M059J (cell line): ENCODE results near the gene CCDC117. TPM values are rescaled to one million over a fixed set of nuclear protein-coding genes. Genes with fewer than 3 reads are reported as not detected.

Experiments used
- DNase-seq: peaks from one replicate; pipeline ENCODE4 v3.0.0-alpha.2; 2012; ENCODE audit warnings: low read depth
- total RNA-seq: library from RNA; depleted of rRNA; stranded (reverse); fragments of >200 nt; shearing (Covaris generic); gene quantifications from 2 replicates; pipeline ENCODE4 v1.2.3, GENCODE V29; 2014; rRNA removed

CCDC117 gene
- total RNA-seq, 1 experiment from 2014 or later = 35.2 TPM

- no peak for DNase-seq
Measured at GRCh38 chr22:28830441-28830840, 57.9 kb downstream of the CCDC117 start.

DNA sequence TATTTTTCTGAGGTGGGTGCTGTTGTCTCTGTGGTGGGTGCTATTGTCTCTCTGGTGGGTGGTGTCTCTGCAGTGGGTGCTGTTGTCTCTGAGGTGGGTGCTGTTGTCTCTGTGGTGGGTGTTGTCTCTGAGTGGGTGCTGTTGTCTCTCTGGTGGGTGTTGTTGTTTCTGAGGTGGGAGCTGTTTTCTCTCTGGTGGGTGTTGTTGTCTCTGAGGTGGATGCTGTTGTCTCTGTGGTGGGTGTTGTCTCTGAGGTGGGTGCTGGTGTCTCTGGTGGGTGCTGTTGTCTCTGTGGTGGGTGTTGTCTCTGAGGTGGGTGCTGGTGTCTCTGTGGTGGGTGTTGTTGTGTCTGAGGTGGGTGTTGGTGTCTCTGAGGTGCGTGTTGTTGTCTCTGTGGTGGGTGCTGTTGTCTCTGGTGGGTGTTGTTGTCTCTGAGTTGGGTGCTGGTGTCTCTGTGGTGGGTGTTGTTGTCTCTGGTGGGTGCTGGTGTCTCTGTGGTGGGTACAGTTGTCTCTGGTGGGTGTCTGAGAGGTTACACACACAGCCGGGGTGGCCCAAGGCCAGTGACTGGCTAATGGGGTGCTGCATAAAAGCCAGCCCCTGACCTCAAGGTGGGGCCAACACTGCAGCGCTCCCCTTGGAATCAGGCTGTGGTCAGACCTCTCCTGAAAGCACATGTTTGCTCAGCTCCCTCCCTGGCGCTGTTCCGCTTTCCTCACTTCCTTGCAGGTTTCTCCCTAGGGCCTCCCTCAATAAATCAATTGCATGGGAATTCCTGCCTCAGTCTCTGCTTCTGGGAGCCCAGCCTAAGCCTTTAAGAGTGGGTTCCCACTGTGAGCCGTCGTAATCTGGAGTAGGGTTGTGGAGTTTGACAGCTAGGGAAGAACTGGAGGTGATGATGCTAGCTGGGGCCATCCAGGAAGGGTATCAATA is 58.9 kb downstream of the CCDC117 start:
- DNase-seq = no peak

- no peak for DNase-seq
Measured at GRCh38 chr22:28832731-28833130, 60.2 kb downstream of the CCDC117 start.

DNA sequence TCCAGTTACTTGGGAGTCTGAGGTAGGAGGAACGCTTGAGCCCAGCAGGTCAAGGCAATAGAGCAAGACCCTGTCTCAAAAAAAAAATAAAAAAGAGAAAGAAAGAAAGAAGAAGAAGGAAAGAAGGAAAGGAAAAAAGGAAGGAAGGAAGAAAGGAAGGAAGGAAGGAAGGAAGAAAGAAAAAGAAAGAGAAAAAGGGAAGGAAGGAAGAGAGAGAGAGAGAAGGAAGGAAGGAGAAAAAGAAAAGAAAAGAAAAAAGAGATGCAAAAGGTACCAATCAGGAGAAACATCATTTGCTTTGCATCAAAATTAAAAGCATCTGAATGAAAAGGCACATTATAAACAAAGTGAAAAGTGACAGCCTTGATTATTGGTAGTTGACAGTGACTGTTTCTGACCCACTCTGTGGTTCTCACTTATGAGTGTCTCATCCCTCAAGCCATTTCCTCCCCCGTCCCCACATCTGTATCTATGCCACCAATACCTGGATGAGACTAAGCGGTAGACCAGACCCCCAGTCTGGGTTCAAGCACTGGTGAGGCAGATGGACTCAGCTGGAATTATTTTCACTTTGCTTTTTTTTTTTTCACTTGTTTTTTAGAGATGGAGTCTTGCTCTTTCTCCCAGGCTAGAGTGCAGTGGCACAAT is 60.9 kb downstream of the CCDC117 start:
- no peak for DNase-seq

GRCh38 chr22:28835630-28836189 is 63.2 kb downstream of the CCDC117 start:
- DNase-seq = no peak

DNA sequence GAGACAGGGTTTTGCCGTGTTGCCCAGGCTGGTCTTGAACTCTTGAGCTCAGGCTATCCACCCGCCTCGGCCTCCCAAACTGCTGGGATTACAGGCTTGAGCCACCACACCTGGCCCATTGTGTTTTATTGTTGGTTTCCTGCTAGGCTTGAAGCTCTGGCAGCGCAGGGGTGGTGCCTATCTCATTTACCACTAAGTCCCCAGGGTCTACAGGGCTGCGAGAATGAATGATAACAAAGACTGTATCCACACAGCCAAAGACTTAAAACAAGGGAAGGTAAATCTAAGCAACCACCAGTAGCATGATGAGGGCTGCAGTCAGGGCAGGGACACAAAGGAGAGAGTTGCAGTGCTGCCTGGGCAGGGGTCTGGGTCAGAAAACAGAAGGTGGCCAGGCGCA is 65.1 kb downstream of the CCDC117 start:
- no peak for DNase-seq

Other genes starting within 250 kb of the CCDC117 start
- gene TTC28, start 92.9 kb upstream of the CCDC117 start, total RNA-seq = 8.7 and 13.9 TPM in 2 replicates
- gene CHEK2, start 30.9 kb upstream of the CCDC117 start, total RNA-seq = 18.4 and 44.7 TPM in 2 replicates
- 26.8 and 49.8 TPM in 2 replicates for gene HSCB, start 30.7 kb upstream of the CCDC117 start, total RNA-seq
- 170 and 177 TPM in 2 replicates for gene XBP1, start 27.9 kb downstream of the CCDC117 start, total RNA-seq
- gene ZNRF3, start 110.9 kb downstream of the CCDC117 start, total RNA-seq = 2.5 and 5.1 TPM in 2 replicates